Adrenal gland (tissue), 5 donors: ENCODE data around the gene CYBC1.

Source experiments
- POLR2A ChIP-seq, 2 donors: fragments of 450-650 bp; IDR thresholded peaks; one replicate each; pipeline ENCODE4 v1.6.1; 2017; ENCODE audit warnings: antibody characterized with exemption in 2 of 2, mild to moderate bottlenecking in 2 of 2, moderate library complexity in 1 of 2
- TF ChIP-seq, protein P1 (sequence below), 6 experiments: fragments of 450-650 bp in 4 of 6; fragments of 200-600 bp in 2 of 6; sonication (generic) in 1 of 6; IDR thresholded peaks; 1 replicate in 5 of 6; 2 replicates in 1 of 6; pipeline versions ENCODE4 v1.5.1 to v1.8.0; 2016 to 2021; ENCODE audit warnings: antibody characterized with exemption in 6 of 6, mild to moderate bottlenecking in 2 of 6, moderate library complexity in 1 of 6
- donor health status: DM: no; HTN: no; CAD: no.

DNA sequence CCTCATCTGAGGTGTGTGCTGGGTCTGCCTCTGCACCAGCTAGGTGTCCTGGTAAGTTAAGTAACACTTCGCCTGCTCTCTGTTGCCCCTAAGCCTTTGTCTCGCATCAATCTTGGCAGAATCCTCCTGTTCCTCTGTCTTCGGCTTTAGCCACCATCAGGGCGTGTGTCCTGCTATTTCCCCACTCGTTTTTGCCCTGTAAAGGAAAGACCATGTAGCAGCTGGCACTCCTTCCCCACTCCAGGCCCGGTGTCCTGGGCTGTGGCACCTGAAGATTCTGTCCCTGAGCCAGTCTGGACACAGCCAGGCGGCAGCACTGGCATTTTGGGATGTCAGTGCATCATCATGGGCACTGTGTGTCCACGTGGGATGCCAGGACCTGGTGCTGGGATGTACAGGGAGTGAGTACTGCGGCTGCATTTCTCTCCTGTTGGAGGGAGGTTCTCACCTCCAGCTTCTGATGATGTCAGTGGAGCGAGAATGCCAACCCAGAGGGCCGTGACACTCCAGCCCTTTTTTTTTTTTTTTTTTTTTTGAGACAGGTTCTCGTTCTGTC is 42.8 kb upstream of the CYBC1 start:
- TF ChIP-seq, protein P1, sequence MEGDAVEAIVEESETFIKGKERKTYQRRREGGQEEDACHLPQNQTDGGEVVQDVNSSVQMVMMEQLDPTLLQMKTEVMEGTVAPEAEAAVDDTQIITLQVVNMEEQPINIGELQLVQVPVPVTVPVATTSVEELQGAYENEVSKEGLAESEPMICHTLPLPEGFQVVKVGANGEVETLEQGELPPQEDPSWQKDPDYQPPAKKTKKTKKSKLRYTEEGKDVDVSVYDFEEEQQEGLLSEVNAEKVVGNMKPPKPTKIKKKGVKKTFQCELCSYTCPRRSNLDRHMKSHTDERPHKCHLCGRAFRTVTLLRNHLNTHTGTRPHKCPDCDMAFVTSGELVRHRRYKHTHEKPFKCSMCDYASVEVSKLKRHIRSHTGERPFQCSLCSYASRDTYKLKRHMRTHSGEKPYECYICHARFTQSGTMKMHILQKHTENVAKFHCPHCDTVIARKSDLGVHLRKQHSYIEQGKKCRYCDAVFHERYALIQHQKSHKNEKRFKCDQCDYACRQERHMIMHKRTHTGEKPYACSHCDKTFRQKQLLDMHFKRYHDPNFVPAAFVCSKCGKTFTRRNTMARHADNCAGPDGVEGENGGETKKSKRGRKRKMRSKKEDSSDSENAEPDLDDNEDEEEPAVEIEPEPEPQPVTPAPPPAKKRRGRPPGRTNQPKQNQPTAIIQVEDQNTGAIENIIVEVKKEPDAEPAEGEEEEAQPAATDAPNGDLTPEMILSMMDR (IDR thresholded peaks at IDR 0.05), result no peak
- no peak for TF ChIP-seq POLR2A (IDR thresholded peaks at IDR 0.05)
